GM21576 (cell line): ENCODE measurements around the gene NAIF1.
"Not testable (repeated sequence)": the region's sequence is repeated elsewhere in the genome, so short reads cannot be mapped to it uniquely, and the experiment has no call there.

Experiments used
- ATAC-seq: cut with Tn5 transposase; IDR thresholded peaks from one replicate; pipeline ENCODE4 v1.9.1; 2021; ENCODE audit warnings: mild to moderate bottlenecking, moderate library complexity; ENCODE audit not compliant: unreplicated experiment

Gene NAIF1

GRCh38 chr9:128036522-128036921 is 30.6 kb downstream of the NAIF1 start:
- ATAC-seq: not testable (repeated sequence)

GRCh38 chr9:128034821-128035652 is 32.1 kb downstream of the NAIF1 start:
- ATAC-seq: peak; percentile 46

GRCh38 chr9:128033609-128034008 is 33.5 kb downstream of the NAIF1 start:
- no peak for ATAC-seq

- no peak for ATAC-seq
These were observed 39.4 kb downstream of the NAIF1 start for GRCh38 chr9:128027705-128028104.

GRCh38 chr9:128026773-128027541 is 40.2 kb downstream of the NAIF1 start:
- no peak for ATAC-seq

- peak; percentile 39 for ATAC-seq
These were observed 40.8 kb downstream of the NAIF1 start for GRCh38 chr9:128026255-128026772.

GRCh38 chr9:128025736-128026135 is 41.4 kb downstream of the NAIF1 start:
- ATAC-seq: no peak

- ATAC-seq: no peak
These were observed 42.3 kb downstream of the NAIF1 start for GRCh38 chr9:128024761-128025308.

GRCh38 chr9:128023671-128024070 is 43.4 kb downstream of the NAIF1 start:
- not testable (repeated sequence) for ATAC-seq

GRCh38 chr9:128022886-128023285 is 44.2 kb downstream of the NAIF1 start:
- no peak for ATAC-seq

GRCh38 chr9:128021098-128021497 is 46.0 kb downstream of the NAIF1 start:
- ATAC-seq: no peak

GRCh38 chr9:128020692-128021091 is 46.4 kb downstream of the NAIF1 start:
- ATAC-seq: no peak

- ATAC-seq: no peak
These were observed 51.4 kb downstream of the NAIF1 start for GRCh38 chr9:128015696-128016095.
